Measurements from ENCODE around the gene DDX21. TPM values are rescaled to one million over a fixed set of nuclear protein-coding genes. Genes with fewer than 3 reads are reported as not detected.
A peak's percentile ranks its signal among the peaks of the same experiment; 100 is the strongest.
"Not testable (repeated sequence)": the region's sequence is repeated elsewhere in the genome, so short reads cannot be mapped to it uniquely, and the experiment has no call there.

DDX21 gene
- total RNA-seq, 1 donor from 2014 or later: 67.2 TPM

DNA sequence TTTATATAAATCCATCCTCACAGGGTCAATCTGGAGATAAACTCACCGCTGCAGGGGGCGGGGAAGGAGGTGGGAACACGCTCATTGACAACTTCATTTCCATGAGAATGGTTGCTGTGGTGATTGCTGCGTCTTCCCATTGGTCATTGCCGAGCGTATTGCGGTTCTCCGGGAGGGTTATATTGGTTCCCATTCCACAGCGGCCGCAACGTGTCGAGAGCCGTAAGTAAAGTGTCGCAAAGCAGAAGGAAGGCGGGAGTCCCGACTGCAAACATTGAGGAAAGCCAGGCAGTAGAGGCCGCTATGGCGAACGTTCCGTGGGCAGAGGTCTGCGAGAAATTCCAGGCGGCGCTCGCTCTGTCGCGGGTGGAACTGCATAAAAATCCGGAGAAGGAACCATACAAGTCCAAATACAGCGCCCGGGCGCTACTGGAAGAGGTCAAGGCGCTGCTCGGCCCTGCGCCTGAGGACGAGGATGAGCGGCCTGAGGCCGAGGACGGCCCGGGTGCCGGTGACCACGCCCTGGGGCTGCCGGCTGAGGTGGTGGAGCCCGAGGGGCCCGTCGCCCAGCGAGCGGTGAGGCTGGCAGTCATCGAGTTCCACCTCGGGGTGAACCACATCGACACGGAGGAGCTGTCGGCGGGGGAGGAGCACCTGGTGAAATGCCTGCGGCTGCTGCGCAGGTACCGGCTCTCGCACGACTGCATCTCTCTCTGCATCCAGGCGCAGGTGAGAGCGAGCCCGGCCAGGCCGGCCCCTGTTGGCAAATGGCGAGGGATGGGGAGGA lies 32.8 kb downstream of the DDX21 start, which contains the start of gene KIFBP:
TSS of gene KIFBP (plus strand) at position 274 of the 787 bp plus-strand sequence. CDS start at position 304, 30 bp downstream.
- peak; percentile 97 for ATAC-seq

DNA sequence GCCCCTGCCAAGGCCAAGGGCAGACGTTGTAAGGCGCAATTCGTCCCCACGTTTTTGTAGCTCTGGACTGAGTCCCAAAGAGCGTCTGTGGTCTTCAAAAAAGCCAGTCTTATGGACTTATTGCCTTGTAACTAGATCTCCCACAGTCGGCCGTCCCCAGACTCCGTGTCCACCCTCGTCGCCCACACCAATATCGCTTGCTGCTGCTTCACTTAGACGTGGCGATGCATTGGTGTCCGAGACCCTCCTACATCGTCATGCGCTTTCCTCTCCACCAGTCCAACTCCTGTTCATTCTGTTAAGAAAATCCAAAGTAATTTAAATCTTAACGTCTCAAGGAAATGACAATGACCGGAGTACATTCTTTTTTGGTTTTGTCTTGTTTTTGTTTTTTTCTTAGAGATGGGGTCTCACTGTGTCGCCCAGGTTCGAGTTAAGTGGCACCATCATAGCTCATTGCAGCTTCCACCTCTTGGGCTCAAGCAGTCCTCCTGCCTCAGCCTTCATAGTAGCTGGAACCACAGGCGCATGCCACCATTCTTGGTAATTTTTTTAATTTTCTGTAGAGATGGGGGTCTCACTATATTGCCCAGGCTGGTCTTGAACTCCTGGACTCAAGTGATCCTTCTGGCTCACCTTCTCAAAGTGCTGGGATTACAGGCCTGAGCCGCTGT lies 33.5 kb downstream of the DDX21 start:
- no peak for ATAC-seq

DNA sequence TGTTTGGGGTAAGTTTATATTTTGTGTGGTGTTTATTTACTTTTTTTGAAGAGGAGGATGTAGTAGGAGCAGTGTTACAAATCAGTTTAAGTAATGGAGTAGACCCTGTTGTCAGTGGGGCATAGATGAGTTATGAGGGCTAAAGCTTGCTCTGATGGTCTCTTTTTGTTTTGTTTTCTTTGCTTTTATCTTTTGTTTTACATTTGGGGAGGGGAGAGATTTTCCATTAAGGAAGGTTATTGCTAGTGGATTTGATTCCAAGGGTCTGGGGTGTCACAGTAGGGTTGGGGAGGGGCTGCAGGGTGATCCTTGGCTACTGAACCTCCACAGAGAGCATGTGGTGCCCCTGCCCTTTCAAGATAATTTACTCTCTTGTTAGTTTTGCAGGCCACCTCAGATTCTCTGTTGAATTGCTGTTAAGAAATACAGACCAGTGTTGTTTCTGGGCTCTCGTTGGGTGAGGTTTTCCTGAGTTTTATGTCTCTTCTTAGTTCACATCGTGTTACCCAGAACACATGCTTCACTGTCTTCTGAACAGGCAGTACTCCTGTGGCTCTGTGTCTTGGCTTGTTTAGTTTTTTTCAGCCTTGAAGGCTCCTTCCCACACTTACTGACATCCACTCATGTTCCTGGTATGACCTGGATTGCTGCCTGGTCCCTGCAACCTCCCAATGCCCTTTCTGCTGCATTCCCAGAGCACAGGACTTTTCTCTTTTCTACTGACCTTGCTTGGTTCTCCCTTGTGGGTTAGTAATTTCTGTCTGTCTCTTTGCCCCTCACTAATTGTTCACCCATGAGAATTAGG lies 36.9 kb downstream of the DDX21 start:
- no peak for ATAC-seq

DNA sequence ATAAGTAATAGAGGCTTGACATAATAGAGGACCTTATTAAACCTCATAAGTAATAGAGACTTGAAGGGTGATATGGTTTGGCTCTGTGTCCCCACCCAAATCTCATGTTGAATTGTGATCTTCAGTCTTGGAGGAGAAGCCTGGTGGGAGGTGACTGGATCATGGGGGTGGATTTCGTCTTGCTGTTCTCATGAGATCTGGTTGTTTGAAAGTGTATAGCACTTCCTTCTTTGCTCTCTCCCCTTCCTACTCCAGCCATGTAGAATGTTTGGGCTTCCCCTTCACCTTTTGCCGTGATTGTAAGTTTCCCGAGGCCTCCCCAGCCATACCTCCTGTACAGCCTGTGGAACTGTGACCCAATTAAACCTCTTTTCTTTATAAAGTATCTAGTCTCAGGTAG lies 41.2 kb downstream of the DDX21 start:
- ATAC-seq: no peak

DNA sequence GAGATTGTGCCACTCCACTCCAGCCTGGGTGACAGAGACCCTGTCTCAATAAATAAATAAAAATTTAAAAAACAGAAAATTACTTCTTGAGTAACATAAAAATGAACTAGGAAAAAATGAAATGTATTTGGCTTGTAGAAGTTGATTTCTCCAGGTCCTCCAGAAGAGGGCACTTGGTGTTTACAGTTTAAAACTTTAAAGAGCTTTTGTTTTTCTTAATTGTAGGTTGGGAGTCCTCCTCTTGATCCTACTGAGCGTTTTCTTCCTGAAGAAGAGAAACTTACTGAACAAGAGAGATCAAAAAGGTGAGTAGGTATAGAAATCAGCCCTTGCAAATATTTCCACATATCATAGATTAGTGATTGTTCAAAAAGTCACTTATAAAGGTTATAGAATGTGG lies 48.9 kb downstream of the DDX21 start:
- peak; percentile 41 for ATAC-seq

DNA sequence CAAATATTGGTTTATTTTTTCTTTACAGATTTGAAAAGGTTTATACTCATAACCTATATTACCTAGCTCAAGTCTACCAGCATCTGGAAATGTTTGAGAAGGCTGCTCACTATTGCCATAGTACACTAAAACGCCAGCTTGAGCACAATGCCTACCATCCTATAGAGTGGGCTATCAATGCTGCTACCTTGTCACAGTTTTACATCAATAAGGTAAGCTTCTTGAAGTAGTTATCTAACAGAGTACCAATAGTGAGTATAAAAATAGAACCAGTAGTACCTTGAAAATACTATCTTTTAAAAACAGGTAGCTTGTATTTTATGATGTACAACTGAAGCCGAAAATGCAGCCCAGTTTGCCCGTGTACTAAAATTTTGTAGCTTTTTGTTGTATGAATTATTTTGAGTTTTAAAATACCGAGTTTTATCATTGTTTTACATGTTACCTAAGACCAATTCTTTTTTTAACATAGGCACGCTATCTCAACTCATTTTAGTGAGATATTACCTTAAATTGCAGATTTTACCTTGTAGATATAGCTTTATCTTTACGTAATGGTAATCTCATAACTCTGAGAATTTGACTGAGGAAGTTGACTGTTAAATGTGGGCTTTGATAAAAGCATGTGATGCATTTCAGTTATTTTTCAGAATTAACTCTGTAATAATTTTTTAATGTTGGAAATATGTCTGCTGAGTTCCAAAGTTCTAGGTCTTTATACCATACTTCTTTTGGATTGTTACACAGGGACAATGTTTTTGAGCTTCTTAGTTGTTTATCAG lies 49.9 kb downstream of the DDX21 start:
- ATAC-seq: no peak

DNA sequence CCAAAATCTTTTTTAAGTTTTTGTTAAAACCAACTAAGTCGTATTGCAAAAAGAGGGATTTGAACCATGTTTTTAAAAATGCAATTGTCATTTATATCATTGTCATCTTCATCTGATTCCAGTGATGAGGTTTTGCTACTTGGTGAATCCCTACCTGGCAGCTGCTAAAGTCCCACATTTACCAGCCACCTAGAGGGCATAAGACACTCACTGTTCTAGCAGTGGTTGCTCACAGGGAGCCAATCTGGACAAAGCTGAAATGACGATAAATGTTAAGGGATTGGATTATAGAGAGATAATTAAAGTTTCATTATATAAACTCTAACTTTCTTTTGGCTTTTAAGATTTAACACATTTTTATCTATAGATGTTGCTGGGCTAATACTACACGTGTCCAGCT lies 51.3 kb downstream of the DDX21 start:
- ATAC-seq: no peak

DNA sequence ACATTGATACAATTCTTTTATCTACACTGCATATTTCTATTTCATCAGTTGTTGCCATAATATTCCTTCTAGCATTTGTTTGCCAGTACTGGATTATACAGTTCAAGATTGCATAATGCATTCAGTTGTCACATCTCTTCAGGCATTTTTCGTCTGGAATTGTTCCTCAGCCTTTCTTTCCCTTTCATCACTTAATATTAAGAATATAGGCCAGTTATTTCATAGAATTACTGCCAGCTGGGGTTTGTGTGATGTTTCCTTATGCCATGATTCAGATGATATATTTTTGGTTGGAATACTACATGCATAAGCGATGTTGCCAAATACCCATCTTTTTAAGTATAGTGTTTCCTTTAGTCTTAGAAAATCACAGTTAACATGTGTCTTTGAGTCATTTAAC lies 53.4 kb downstream of the DDX21 start:
- ATAC-seq: no peak

DNA sequence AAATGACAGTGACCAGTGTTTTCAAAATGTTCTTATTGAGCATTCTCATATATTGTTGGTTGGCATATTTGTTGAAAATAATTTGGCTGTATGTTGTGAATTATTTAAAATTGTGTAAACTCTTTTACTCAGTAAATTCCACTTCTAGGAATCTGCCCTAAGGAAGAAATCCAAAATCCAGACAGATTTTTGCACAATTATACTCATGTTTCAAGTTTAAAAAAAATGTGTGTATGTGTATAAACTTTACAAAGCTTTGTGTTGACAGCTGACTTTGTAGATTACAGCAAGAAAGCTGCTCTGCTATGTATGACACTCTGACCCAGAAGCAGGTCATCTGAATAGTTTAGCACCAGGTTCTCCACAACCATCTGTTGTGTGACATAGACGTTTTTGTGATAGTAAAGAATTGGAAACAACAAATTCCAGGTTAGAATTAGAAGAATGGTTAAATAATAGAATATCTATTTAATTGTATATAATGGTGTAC lies 54.2 kb downstream of the DDX21 start:
- no peak for ATAC-seq

DNA sequence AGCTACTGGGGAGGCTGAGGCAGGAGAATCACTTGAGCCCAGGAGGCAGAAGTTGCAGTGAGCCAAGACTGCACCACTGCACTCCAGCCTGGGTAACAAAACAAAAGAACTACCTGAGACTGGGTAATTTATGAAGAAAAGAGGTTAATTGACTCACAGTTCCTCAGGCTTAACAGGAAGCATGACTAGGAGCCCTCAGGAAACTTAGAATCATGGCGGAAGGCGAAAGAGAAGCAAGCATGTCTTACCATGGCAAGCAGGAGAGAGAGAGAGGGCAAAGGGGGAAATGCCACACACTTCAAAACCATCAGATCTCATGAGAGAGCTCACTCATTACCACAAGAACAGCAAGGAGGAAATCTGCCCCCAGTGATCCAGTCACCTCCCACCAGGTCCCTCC lies 56.8 kb downstream of the DDX21 start:
- ATAC-seq: not testable (repeated sequence)

DNA sequence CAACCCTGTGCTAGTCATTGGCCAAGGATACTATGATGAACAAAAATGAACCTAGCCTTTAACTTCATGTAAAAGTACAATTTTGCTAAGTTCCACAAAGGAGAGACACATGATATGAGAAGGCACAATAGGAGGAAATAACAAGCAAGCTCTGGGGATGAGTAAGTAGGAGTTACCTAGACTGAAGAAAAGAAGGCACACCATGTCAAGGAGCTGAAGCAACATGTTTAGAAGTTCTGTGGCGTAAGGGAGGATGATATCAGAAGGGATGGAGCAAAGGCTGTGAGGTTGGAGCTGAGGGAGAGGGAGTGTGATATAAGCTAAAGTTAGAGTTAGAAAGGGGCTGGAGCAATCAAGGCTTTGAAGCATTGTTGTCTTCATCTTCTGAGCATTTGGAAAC lies 58.2 kb downstream of the DDX21 start:
- no peak for ATAC-seq

DNA sequence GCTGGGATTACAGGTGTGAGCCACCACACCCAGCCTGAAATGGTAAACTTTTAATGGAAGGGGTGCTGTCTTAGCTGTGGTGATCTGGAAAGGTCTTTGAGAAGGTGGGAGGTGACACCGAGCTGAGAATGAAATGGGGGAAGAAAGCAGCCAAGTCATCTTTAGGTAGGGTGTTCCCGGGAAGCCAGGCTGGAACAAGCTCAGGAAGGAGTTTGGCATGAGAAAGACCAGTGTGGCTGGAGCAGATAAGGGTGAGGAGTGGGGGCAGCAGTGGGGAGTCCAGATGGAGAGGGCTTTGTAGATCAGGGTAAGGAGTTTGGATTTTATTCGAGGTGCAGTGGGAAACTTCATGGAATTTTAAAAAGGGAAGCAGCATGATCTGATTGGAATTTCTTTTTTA lies 62.6 kb downstream of the DDX21 start:
- ATAC-seq: no peak

DNA sequence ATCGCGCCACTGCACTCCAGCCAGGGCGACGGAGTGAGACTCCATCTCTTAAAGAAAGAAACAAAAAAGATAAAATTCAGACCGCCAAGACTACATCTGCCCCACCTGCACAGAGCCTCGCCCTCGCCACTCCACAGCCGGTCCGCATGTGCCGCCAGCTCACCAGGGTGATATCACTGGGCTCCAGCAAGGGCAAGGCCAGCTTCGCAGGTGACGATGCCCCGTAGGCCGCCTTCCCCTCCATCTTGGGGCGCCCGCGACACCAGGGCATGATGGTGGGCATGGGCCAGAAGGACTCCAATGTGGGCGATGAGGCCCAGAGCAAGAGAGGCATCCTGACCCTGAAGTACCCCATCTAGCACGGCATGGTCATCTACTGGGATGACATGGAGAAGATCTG lies 66.6 kb downstream of the DDX21 start:
- no peak for ATAC-seq

DNA sequence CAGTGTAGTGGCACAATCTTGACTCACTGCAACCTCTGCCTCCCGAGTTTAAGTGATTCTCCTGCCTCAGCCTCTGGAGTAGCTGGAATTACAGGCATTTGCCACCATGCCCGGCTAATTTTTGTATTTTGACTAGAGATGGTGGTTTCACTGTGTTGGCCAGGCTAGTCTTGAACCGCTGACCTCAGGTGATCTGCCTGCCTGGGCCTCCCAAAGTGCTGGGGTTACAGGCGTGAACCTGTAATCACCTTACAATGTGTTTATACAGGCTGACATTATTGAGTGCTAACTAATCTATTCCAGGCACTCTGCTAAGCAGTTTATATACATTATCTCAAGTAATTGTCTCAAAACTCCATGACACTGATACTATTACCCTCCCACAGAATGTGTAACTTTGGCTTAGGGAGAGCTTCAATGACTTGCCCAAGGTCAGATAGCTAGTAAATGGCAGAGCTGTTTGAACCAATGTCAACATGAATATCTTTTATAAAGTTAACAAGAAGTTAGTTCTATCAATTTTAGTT lies 69.5 kb downstream of the DDX21 start:
- ATAC-seq: no peak

DNA sequence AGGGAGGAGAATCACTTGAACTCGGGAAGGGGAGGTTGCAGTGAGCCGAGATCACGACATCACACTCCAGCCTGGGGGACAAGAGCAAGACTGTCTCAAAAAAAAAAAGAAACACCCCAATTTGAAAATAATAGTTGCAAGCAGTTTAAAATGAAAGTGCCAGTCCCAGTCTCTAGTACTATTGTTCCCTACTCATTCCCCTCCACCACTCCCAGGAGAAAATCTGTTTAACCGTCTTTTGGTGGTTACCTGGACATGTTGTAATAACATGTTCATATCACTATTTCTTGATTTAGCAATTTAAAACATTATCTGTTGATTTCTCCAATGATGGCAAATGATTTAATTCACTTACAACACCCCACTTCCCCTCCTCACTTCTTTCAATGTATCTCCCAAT lies 77.3 kb downstream of the DDX21 start:
- ATAC-seq: no peak

Other genes with a start within 250 kb of the DDX21 start
- 42.8 TPM for gene CCAR1, start 234.9 kb upstream of the DDX21 start, total RNA-seq
- gene STOX1, start 128.6 kb upstream of the DDX21 start, total RNA-seq: 0.28 TPM
- gene DDX50, start 54.9 kb upstream of the DDX21 start, total RNA-seq: 25.2 TPM
- 11.1 TPM for gene KIFBP, start 32.6 kb downstream of the DDX21 start, total RNA-seq
- gene SRGN, start 131.9 kb downstream of the DDX21 start, total RNA-seq: 7.9 TPM
- 42.2 TPM for gene VPS26A, start 168.0 kb downstream of the DDX21 start, total RNA-seq
- gene SUPV3L1, start 224.1 kb downstream of the DDX21 start, total RNA-seq: 22.8 TPM